ENCODE results near the gene TUBA1C.

- no peak for TF ChIP-seq CTCF (IDR thresholded peaks at IDR 0.05)
- TF ChIP-seq EZH2phosphoT487 (IDR thresholded peaks at IDR 0.05): no peak
- no peak for TF ChIP-seq EZH2 (IDR thresholded peaks at IDR 0.05)
Observed at GRCh38 chr12:49260571-49261363, 4.1 kb upstream of the TUBA1C start.

All from neural progenitor cell (in vitro differentiated cells).